Ecto neural progenitor cell (in vitro differentiated cells): ENCODE data around the gene COL6A5.
A peak's percentile ranks its signal among the peaks of the same experiment; 100 is the strongest.
"Not testable (repeated sequence)": the region's sequence is repeated elsewhere in the genome, so short reads cannot be mapped to it uniquely, and the experiment has no call there.

Experiments
- DNase-seq: peaks from one replicate; pipeline ENCODE4 v3.0.0-alpha.2; 2018; ENCODE audit warnings: low spot score

The COL6A5 gene

GRCh38 chr3:130442284-130442683, 96.8 kb downstream of the COL6A5 start:
- DNase-seq: no peak

- DNase-seq: not testable (repeated sequence)
These were observed 101.4 kb downstream of the COL6A5 start for GRCh38 chr3:130446840-130447239.

GRCh38 chr3:130448155-130448554, 102.7 kb downstream of the COL6A5 start:
- DNase-seq: not testable (repeated sequence)

- no peak for DNase-seq
These were observed 111.1 kb downstream of the COL6A5 start for GRCh38 chr3:130456540-130456939.

- DNase-seq: no peak
These were observed 112.2 kb downstream of the COL6A5 start for GRCh38 chr3:130457671-130458070.

- DNase-seq: no peak
These were observed 114.5 kb downstream of the COL6A5 start for GRCh38 chr3:130459944-130460343.

- no peak for DNase-seq
These were observed 116.6 kb downstream of the COL6A5 start for GRCh38 chr3:130462089-130462488.

- no peak for DNase-seq
These were observed 117.7 kb downstream of the COL6A5 start for GRCh38 chr3:130463221-130463620.

- DNase-seq: no peak
These were observed 120.0 kb downstream of the COL6A5 start for GRCh38 chr3:130465521-130465920.

- no peak for DNase-seq
These were observed 122.8 kb downstream of the COL6A5 start for GRCh38 chr3:130468311-130468710.

- DNase-seq: no peak
These were observed 124.7 kb downstream of the COL6A5 start for GRCh38 chr3:130470126-130470525.

- DNase-seq: no peak
These were observed 127.9 kb downstream of the COL6A5 start for GRCh38 chr3:130473416-130473815.

- peak; percentile 53 for DNase-seq
These were observed 135.3 kb downstream of the COL6A5 start for GRCh38 chr3:130480736-130481135.

- DNase-seq: no peak
These were observed 142.8 kb downstream of the COL6A5 start for GRCh38 chr3:130488288-130488687.

GRCh38 chr3:130488769-130489450, 143.4 kb downstream of the COL6A5 start:
- DNase-seq: no peak

- DNase-seq: no peak
These were observed 144.8 kb downstream of the COL6A5 start for GRCh38 chr3:130490241-130490640.

- DNase-seq: no peak
These were observed 146.0 kb downstream of the COL6A5 start for GRCh38 chr3:130491431-130491830.

GRCh38 chr3:130504701-130505100, 159.2 kb downstream of the COL6A5 start:
- DNase-seq: no peak

GRCh38 chr3:130506031-130506430, 160.6 kb downstream of the COL6A5 start:
- DNase-seq: no peak

- no peak for DNase-seq
These were observed 162.3 kb downstream of the COL6A5 start for GRCh38 chr3:130507746-130508145.

GRCh38 chr3:130509008-130509407, 163.5 kb downstream of the COL6A5 start:
- no peak for DNase-seq

- DNase-seq: no peak
These were observed 169.2 kb downstream of the COL6A5 start for GRCh38 chr3:130514681-130515080.

GRCh38 chr3:130515755-130516154, 170.3 kb downstream of the COL6A5 start:
- DNase-seq: no peak
